NCI-H345 treated with DMSO at 0.1 percent for 48 hours (cell line): ENCODE results near the gene RELCH.

Experiments
- DNase-seq: peaks from one replicate; lab custom pipeline; 2025; ENCODE audit not compliant: unreplicated experiment; lab: John Stamatoyannopoulos, UW

RELCH gene

GRCh38 chr18:62249478-62250097 is 62.5 kb downstream of the RELCH start:
- peak; percentile 30 for DNase-seq

GRCh38 chr18:62250475-62250874 is 63.4 kb downstream of the RELCH start:
- DNase-seq, result no peak

GRCh38 chr18:62258093-62258492 is 71.0 kb downstream of the RELCH start:
- no peak for DNase-seq

GRCh38 chr18:62258616-62259015 is 71.6 kb downstream of the RELCH start:
- DNase-seq, result no peak

DNA sequence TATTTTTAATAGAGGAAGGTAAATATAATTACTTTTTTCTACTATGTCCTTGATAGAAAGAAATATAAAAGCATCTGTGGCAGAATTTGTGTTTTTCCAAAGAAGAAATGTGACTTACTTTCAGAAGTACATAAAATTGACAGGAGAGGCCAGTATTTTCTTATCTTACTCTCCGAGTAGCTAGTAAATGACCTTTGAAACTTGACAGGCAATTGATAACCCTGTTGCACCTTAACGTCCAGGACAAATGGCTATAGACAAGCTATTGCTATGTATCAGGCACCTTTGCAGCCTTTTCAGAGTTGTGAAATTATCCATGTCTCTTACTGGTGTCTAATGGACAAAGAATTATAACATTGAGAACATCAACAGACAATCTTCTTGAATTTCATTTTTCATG is 75.0 kb downstream of the RELCH start:
- no peak for DNase-seq

GRCh38 chr18:62264984-62265383 is 77.9 kb downstream of the RELCH start:
- no peak for DNase-seq

DNA sequence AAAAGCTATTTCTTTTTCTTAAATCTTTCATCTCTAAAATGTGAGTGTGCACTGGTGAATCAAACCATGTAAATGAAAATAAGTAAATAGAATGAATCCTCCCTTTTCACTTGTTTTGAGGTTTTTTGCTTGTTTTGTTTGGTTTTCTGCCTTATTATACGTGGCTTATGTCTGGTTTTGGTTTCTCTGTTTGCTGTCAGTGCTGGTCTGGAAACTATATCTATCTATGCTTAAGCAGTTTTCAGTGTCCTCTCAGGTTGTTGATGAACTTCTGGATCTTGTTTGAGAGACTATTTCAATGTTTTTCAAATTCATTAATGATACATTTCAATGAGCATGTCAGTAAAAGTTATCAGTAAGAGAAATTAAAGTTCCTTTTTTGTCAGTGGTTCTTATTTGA is 90.0 kb downstream of the RELCH start:
- DNase-seq, result no peak

- peak; percentile 91 for DNase-seq
Measured at GRCh38 chr18:62279561-62279960, 92.5 kb downstream of the RELCH start.

DNA sequence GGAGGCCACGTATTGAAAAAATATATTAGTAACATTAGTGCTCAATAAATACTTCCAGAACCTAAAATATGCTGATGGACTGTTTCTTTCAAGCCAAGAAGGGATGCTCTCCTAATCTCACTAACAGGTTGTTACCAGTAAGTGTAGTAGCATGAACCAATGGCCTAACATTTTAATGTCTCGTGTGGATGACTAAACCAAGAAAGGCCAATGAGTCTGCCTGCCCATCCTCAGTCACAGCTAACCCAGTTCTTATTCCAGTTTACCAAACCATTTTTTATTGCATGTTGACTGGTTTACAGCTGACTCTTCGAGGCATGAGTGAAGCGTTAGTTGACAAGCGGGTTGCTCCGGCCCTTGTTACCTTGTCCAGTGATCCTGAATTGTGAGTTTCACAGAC is 93.0 kb downstream of the RELCH start:
- DNase-seq, result no peak

DNA sequence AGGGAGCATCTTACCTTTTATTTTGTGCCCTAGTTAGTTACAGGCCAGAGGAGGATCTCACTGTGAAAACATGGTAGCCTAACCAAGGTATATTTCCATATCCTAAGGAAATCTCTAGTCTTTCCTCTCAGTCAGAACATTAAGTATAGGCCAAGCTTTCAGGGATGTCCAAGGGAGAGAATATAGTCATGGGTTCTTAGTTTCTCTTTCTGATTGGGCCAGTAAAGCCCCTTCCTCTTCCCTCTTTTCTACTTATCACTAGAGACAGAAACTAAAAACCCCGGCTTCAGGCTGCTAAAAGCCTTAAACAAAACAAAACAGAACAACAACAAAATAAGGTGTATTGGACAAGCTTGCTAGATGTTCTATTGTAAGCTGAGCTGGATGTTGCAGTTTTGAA is 93.7 kb downstream of the RELCH start:
- DNase-seq, result no peak

- no peak for DNase-seq
Measured at GRCh38 chr18:62281684-62282083, 94.6 kb downstream of the RELCH start.

GRCh38 chr18:62282188-62282629 is 95.2 kb downstream of the RELCH start:
- no peak for DNase-seq

DNA sequence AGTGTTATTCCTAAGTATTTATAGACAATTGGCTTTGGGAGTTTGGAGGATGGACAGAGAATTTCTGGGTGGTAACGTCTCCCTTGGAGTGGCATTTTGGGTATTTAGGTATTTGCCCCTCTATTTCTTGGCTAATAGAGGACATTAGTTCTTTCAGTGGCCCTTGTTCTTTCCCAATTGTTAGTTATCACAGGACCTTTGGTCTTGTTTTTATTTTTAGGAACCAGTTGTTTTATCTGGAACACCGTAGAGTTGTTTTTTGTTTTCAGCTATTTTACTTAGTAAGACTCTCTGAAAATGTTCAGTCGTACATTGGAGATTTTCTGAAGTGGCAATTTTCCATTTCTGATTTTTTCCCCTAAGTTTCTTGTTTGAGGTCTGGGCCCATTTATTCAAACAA is 97.6 kb downstream of the RELCH start:
- DNase-seq, result no peak

DNA sequence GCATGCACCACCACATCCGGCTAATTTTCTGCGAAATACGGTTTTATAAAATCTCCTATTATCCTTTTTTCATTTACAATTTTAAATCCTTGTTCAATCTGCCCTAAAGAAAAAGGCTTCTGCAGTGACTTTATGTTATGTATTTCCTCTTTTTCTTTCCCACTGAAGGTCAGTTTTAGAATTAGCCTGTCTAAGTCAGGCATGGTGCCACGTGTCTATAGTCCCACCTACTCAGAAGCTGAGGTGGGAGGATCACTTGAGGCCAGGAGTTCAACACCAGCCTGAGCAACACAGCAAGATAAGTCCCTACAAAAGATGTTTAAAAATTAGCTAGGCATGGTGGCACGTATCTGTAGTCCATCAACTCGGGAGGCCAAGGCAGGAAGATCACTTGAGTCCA is 98.2 kb downstream of the RELCH start:
- DNase-seq, result no peak

DNA sequence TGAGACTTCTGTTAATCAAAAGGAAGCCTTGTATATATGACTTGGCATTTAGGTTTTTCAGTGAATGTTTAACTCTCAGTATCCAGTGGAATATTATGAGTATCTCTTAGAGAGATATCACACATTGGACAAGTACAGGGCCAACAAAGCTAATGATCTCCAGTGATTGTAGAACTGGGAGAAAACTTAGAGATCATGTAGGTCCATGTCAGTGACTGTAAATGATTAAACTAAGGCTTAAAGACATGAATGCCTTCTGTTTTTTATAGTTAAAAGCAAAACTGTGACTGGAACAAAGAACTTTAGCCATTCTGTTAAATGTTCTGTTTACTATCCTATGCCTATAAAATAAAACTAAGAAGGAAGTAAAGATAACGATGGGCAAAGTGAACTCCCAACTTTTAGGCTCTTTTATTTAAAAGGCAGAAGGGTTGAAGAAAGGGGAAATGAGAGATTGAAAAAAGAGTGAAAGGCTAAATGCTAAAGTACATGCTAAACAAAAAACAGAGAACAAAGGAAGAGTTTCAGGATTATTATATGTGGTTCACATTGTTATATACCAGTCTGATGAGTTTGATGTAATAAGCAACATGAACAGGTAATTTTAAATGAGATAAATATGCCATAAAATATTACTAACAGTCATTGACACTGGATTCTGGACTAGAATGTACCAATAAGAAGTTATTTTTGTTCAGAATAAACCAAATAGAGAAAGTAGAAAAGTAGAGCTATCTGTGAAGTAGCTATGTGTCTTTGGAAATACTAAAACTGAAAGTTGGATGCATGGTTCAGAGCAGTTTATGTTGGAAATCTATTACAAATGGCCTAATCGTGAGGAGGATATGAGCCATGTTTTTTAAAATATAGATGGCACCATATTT is 101.0 kb downstream of the RELCH start:
- no peak for DNase-seq

GRCh38 chr18:62288665-62289008 is 101.6 kb downstream of the RELCH start:
- DNase-seq, result no peak

DNA sequence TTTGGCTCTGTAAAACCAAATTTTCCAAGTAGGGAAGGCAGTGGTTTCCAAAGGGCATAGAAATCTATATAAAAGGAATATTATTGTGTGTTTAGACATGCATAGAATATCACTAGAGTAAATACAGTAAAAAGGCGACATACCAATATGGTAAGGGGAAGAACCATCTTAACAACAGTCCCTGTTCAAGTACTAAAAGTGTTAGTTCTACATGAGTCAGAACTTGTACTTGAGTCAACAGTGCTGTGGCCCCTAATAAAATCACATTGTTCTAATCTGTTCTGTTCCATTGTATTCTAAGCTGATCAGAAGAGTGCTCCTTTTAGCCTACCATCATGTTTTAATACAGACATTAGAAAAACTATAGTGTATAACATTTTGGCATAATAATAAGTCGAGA is 102.0 kb downstream of the RELCH start:
- DNase-seq, result no peak

GRCh38 chr18:62294073-62294472 is 107.0 kb downstream of the RELCH start:
- DNase-seq, result no peak

DNA sequence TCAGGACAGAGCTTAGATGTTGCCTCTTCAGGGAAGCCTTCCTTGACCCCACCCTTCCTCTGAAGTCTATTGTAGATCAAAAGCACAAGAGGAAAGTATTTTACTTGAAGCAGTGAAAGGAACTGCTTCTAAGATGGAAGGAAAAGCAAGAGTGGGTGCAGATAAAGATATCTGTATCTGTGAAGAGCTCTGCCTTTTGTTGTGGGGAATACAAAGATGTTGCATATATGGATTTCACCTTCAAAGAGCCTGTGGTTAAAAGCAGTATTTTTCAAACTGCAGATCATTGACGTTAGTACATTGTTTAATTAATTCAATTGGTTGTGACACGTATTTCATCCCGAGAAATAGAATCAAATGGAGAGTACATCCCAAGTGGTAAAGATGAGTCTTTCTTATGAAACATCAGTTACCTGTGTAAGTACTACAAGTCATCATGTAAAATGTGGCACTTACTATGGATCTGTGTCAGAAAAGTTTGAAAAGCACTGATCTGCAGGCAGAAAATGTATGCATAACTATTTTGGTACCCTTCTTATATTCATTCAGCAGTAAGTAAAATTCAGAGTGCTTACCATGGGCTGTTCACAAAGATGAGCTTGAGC is 113.4 kb downstream of the RELCH start:
- DNase-seq, result no peak

- no peak for DNase-seq
Measured at GRCh38 chr18:62301322-62301721, 114.3 kb downstream of the RELCH start.

DNA sequence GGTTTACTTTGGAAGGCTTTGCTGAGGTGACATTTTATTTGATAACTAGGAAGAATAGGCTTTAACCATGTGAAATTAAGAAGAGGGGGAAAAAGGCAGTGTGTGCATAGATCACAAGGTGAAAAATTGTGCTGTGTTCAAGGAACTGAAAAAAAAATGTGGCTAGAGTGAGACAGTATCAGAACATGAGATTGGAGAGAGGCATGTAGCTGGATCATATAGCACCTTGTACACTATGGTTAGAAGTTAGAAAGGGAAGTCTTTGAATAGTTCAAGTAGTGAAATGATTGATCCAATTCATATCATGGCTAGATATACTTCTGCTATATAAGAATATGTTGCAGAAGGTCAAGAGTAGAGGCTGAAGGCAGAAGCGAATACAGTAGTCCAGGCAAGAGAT is 125.8 kb downstream of the RELCH start:
- no peak for DNase-seq
